GM12892 (cell line): ENCODE data around the gene GOLGA7B.

Experiments
- POLR2A ChIP-seq: IDR thresholded peaks from 2 replicates; pipeline ENCODE4 v1.6.1; 2011; ENCODE audit warnings: low read depth, low read length, control low read depth
- POLR2AphosphoS5 ChIP-seq: IDR thresholded peaks from 2 replicates; pipeline ENCODE4 v1.6.1; 2011; ENCODE audit warnings: low read depth, low read length, control low read depth
- TAF1 ChIP-seq: IDR thresholded peaks from 2 replicates; pipeline ENCODE4 v1.6.1; 2011; ENCODE audit warnings: low read depth, mild to moderate bottlenecking, control low read depth, low read length, borderline replicate concordance

DNA sequence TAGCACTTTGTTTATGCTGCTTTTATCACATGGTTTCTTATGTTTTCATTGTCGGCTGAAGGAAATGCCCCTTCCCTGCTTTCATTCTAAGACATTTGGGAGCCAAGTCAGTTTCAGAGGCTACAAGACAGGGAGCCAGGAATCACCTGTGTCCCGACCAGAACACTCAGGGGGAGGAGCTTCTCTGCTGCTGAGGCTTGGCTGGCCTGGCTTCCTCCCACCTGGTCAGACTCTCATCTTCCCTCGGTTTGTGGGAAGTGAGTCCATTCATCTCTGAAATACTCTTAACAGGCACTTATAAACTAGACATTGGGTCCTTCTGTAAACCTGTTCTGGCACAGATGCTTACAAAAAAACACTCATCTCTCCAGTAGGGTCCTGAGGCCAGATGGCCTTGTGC lies 19.6 kb upstream of the GOLGA7B start:
- no peak for TF ChIP-seq POLR2AphosphoS5
- TF ChIP-seq POLR2A, result no peak
- TF ChIP-seq TAF1, result no peak
